GM12878 (cell line): Measurements from ENCODE around the gene LTB4R.

Experiments
- HDAC2 ChIP-seq: fragments of 200-600 bp; sonication (generic); IDR thresholded peaks from 2 replicates; pipeline ENCODE4 v1.6.1; 2017
- JUND ChIP-seq: IDR thresholded peaks from 2 replicates; pipeline ENCODE4 v1.6.1; 2012; ENCODE audit warnings: low read depth, mild to moderate bottlenecking, low read length, improper control_type of control experiment, moderate library complexity
- POLR2AphosphoS5 ChIP-seq: IDR thresholded peaks from 2 replicates; pipeline ENCODE4 v1.6.1; 2011; ENCODE audit warnings: mild to moderate bottlenecking, low read length, inconsistent platforms
- TCF7 ChIP-seq: IDR thresholded peaks from 2 replicates; pipeline ENCODE4 v1.6.1; 2014; ENCODE audit warnings: antibody characterized with exemption, borderline replicate concordance
- ZNF24 ChIP-seq: fragments of 450-650 bp; IDR thresholded peaks from 2 replicates; pipeline ENCODE4 v1.6.1; 2017; ENCODE audit warnings: antibody characterized with exemption, mild to moderate bottlenecking
- ZSCAN29 ChIP-seq: fragments of 450-650 bp; IDR thresholded peaks from 2 replicates; pipeline ENCODE4 v1.6.1; 2017; ENCODE audit warnings: mild to moderate bottlenecking, moderate library complexity
- TF ChIP-seq, protein P1 (sequence below): IDR thresholded peaks from 2 replicates; pipeline ENCODE4 v1.6.1; 2011; ENCODE audit warnings: borderline replicate concordance, low read depth, mild to moderate bottlenecking, moderate library complexity, mixed read lengths, low read length; ENCODE audit not compliant: insufficient read depth; ENCODE audit errors: extremely low read length
- TF ChIP-seq, protein P2 (sequence below): IDR thresholded peaks from 2 replicates; pipeline ENCODE4 v1.6.1; 2012; ENCODE audit warnings: low read length, inconsistent platforms

DNA sequence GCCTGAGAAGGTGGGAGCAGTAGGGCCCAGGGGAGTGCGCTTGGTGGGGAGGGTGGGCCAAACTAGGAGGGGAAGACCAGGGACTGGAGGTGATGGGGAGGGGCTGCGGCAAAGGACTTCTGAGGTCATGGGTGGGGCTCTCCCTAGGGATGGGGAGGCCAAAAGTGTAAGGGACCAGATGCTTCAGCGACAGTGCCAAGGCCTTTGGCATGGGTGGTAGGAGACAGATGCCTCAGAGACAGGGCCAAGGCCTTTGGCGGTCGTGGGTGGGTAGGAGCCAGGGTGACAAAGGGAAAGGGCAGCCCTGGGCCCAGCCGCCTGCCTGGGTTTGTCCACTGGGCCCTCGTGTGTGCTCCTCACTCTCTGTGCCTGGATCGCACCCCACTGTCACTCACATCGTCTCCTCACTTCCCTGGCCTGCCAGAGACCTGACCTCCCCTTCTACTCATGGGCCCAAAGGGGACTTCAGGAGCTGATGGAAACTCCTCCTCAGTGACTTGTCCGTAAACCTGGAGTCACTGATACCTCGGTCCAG, 26.7 kb upstream of the LTB4R start:
- TF ChIP-seq, protein P1, sequence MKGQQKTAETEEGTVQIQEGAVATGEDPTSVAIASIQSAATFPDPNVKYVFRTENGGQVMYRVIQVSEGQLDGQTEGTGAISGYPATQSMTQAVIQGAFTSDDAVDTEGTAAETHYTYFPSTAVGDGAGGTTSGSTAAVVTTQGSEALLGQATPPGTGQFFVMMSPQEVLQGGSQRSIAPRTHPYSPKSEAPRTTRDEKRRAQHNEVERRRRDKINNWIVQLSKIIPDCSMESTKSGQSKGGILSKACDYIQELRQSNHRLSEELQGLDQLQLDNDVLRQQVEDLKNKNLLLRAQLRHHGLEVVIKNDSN = no peak
- TF ChIP-seq ZSCAN29 = no peak
- no peak for TF ChIP-seq ZNF24
- TF ChIP-seq POLR2AphosphoS5 = no peak
- TF ChIP-seq TCF7 = no peak
- no peak for TF ChIP-seq HDAC2
- no peak for TF ChIP-seq JUND
- TF ChIP-seq, protein P2, sequence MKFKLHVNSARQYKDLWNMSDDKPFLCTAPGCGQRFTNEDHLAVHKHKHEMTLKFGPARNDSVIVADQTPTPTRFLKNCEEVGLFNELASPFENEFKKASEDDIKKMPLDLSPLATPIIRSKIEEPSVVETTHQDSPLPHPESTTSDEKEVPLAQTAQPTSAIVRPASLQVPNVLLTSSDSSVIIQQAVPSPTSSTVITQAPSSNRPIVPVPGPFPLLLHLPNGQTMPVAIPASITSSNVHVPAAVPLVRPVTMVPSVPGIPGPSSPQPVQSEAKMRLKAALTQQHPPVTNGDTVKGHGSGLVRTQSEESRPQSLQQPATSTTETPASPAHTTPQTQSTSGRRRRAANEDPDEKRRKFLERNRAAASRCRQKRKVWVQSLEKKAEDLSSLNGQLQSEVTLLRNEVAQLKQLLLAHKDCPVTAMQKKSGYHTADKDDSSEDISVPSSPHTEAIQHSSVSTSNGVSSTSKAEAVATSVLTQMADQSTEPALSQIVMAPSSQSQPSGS = no peak
